GM23248 (cell line): ENCODE measurements around the gene MRPS5.

Experiments
- EZH2 ChIP-seq: fragments of 200-600 bp; sonication (generic); IDR thresholded peaks from 2 replicates; pipeline ENCODE4 v1.6.1; 2018; ENCODE audit warnings: antibody characterized with exemption, mild to moderate bottlenecking; ENCODE audit not compliant: insufficient read depth, poor library complexity, severe bottlenecking
- EZH2phosphoT487 ChIP-seq: fragments of 200-600 bp; sonication (generic); IDR thresholded peaks from 2 replicates; pipeline ENCODE4 v1.6.1; 2018; ENCODE audit warnings: antibody characterized with exemption, moderate library complexity, mild to moderate bottlenecking, low read depth; ENCODE audit not compliant: insufficient read depth

DNA sequence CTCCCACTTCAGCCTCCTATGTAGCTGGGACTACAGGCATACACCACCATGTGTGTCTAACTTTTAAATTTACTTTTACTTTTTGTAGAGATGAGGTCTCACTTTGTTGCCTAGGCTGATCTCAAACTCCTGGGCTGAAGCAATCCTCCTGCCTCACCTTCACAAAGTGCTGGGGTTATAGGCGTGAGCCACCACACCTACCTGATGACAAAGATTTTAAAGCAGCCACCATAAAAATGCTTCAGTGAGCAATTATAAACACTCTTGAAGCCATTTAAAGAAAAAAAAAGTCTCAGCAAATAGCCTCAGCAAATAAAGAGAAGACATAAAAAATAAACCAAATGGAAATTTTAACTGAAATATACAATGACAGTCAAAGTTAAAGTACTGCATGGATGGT is 35.6 kb downstream of the MRPS5 start:
- no peak for TF ChIP-seq EZH2
- TF ChIP-seq EZH2phosphoT487, result no peak
